ENCODE data around the gene FBXL16.

- TF ChIP-seq CTCF (conservative IDR thresholded peaks at IDR 0.05; ENCODE audit: low read length) (no peak), EZH2phosphoT487 (IDR thresholded peaks at IDR 0.05; ENCODE audit: borderline replicate concordance) (no peak)
Observed at GRCh38 chr16:750485-750884, 44.9 kb upstream of the FBXL16 start.

Data from Loucy (cell line).